AG08395 (cell line): Measurements from ENCODE around the gene DLG2.
"Not testable (repeated sequence)": the region's sequence is repeated elsewhere in the genome, so short reads cannot be mapped to it uniquely, and the experiment has no call there.

Experiments used
- DNase-seq: peaks from one replicate; pipeline ENCODE4 v3.0.0; 2012; ENCODE audit warnings: mixed read lengths, low spot score

The DLG2 gene

GRCh38 chr11:85627332-85627997 is at the start of gene DLG2:
Gene DLG2, minus strand, starts transcription at chr11:85627344.
- DNase-seq = peak; percentile 41

GRCh38 chr11:85673393-85673792 is 46.2 kb upstream of the DLG2 start:
- no peak for DNase-seq

- DNase-seq = no peak
Measured at GRCh38 chr11:85672105-85672902, 45.2 kb upstream of the DLG2 start.

GRCh38 chr11:85670949-85671663 is 44.0 kb upstream of the DLG2 start:
- not testable (repeated sequence) for DNase-seq

GRCh38 chr11:85668157-85668556 is 41.0 kb upstream of the DLG2 start:
- DNase-seq = no peak

GRCh38 chr11:85666687-85667086 is 39.5 kb upstream of the DLG2 start:
- no peak for DNase-seq

GRCh38 chr11:85665733-85666132 is 38.6 kb upstream of the DLG2 start:
- no peak for DNase-seq

- DNase-seq = peak; percentile 95
Measured at GRCh38 chr11:85664615-85665481, 37.7 kb upstream of the DLG2 start, which contains the start of gene CREBZF. Gene CREBZF, minus strand, starts transcription at chr11:85665129. Its CDS starts 254 bp downstream, at chr11:85664875.

- peak; percentile 57 for DNase-seq
Measured at GRCh38 chr11:85663753-85664614, 36.8 kb upstream of the DLG2 start.

GRCh38 chr11:85663080-85663752 is 36.1 kb upstream of the DLG2 start:
- DNase-seq = peak; percentile 10

GRCh38 chr11:85661972-85662664 is 35.0 kb upstream of the DLG2 start:
- peak; percentile 17 for DNase-seq

GRCh38 chr11:85658180-85658579 is 31.0 kb upstream of the DLG2 start:
- DNase-seq = no peak

GRCh38 chr11:85656777-85657176 is 29.6 kb upstream of the DLG2 start:
- no peak for DNase-seq

GRCh38 chr11:85654343-85654742 is 27.2 kb upstream of the DLG2 start:
- DNase-seq = not testable (repeated sequence)

GRCh38 chr11:85652786-85653447 is 25.8 kb upstream of the DLG2 start:
- no peak for DNase-seq

GRCh38 chr11:85651118-85651517 is 24.0 kb upstream of the DLG2 start:
- no peak for DNase-seq

- peak; percentile 89 for DNase-seq
Measured at GRCh38 chr11:85647604-85648299, 20.6 kb upstream of the DLG2 start, which contains the start of gene TMEM126A. Gene TMEM126A, plus strand, starts transcription at chr11:85647967. Its CDS starts 2,289 bp downstream, at chr11:85650256.

GRCh38 chr11:85647078-85647477 is 19.9 kb upstream of the DLG2 start:
- DNase-seq = no peak
